Coronary artery (tissue), 2 donors: ENCODE results near the gene MAPK14.
"Not testable (repeated sequence)": the region's sequence is repeated elsewhere in the genome, so short reads cannot be mapped to it uniquely, and the experiment has no call there.

Experiments
- DNase-seq: peaks from one replicate; pipeline ENCODE4 v3.0.0-alpha.2; 2017; ENCODE audit warnings: low spot score
- H3K27ac ChIP-seq, 2 donors: fragments of 200-600 bp; sonication (generic); one replicate each; pipeline ENCODE4 v1.5.1; 2016 to 2019
- H3K4me3 ChIP-seq: fragments of 200-600 bp; sonication (generic); 2 replicates; pipeline ENCODE4 v1.5.1; 2016; ENCODE audit warnings: mild to moderate bottlenecking, moderate library complexity
- TF ChIP-seq, protein P1 (sequence below): fragments of 200-600 bp; sonication (generic); IDR thresholded peaks from one replicate; pipeline ENCODE4 v1.5.1; 2019; ENCODE audit warnings: antibody characterized with exemption

MAPK14 gene

DNA sequence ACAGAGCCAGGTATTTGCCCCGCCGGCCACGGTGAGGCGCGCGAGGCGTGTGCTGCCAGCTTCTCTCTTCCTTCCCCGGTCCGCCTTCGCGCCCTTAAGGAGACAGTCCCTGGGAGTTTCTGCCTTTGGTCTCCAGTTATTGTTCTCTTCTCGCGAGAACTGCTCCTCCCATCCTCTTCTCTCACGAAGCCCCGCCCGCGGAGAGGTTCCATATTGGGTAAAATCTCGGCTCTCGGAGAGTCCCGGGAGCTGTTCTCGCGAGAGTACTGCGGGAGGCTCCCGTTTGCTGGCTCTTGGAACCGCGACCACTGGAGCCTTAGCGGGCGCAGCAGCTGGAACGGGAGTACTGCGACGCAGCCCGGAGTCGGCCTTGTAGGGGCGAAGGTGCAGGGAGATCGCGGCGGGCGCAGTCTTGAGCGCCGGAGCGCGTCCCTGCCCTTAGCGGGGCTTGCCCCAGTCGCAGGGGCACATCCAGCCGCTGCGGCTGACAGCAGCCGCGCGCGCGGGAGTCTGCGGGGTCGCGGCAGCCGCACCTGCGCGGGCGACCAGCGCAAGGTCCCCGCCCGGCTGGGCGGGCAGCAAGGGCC lies at the start of gene MAPK14:
Gene MAPK14, plus strand, starts transcription at position 308 of the 587 bp plus-strand sequence. CDS start 350 bp downstream, outside the sequence.
- H3K4me3 ChIP-seq = peak within 1 kb of the TSS; percentile 95
- TF ChIP-seq, protein P1, sequence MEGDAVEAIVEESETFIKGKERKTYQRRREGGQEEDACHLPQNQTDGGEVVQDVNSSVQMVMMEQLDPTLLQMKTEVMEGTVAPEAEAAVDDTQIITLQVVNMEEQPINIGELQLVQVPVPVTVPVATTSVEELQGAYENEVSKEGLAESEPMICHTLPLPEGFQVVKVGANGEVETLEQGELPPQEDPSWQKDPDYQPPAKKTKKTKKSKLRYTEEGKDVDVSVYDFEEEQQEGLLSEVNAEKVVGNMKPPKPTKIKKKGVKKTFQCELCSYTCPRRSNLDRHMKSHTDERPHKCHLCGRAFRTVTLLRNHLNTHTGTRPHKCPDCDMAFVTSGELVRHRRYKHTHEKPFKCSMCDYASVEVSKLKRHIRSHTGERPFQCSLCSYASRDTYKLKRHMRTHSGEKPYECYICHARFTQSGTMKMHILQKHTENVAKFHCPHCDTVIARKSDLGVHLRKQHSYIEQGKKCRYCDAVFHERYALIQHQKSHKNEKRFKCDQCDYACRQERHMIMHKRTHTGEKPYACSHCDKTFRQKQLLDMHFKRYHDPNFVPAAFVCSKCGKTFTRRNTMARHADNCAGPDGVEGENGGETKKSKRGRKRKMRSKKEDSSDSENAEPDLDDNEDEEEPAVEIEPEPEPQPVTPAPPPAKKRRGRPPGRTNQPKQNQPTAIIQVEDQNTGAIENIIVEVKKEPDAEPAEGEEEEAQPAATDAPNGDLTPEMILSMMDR = peak; percentile 79
- peak within 1 kb of the TSS; percentile 89 to 91 for H3K27ac ChIP-seq
- peak; percentile 99 for DNase-seq

DNA sequence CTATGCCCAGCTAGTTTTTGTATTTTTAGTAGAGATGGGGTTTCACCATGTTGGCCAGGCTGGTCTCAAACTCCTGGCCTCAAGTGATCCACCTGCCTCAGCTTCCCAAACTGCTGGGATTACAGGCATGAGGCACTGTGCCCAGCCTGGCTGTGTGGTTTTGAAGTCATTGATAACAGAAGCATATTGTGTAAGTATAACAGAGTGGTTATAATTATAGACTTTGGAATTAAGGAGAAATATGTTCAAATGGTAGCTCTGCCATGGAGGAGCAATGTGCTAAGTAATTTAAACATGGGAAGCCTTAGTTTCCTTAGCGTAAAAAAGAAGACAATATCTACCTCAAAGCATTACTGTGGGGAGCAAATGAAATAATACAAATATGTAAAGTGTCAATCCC lies 47.5 kb upstream of the MAPK14 start:
- not testable (repeated sequence) for H3K27ac ChIP-seq, H3K4me3 ChIP-seq, DNase-seq

DNA sequence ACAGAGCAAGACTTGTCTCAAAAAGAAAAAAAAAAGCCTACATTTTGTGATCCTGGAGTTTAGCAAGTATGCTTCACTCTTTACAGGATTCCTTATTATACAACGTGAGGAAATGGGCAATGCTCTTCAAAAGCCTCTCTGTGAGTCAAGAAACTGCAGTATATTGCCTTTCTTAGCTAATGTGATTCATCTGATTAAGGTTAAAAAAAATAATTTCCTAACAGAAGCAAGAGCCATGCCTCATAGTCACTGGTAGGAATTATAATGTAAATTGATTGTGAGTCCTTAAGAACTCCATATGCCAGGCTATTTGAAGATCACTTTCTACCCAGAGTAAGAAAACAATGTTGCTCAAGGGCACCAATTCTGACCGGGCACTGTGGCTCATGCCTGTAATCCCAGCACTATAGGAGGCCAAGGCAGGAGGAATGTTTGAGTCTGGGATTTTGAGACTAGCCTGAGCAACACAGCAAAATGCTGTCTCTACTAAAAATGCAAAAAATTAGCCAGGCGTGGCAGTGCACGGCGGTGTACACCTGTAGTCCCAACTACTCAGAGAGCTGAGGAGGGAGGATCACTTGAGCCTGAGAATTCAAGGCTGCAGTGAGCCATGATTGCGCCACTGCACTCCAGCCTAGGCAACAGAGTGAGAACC lies 46.5 kb upstream of the MAPK14 start:
- DNase-seq = no peak
- H3K27ac ChIP-seq = no peak overlapping the region
- no peak overlapping the region for H3K4me3 ChIP-seq
- TF ChIP-seq, protein P1 = no peak

DNA sequence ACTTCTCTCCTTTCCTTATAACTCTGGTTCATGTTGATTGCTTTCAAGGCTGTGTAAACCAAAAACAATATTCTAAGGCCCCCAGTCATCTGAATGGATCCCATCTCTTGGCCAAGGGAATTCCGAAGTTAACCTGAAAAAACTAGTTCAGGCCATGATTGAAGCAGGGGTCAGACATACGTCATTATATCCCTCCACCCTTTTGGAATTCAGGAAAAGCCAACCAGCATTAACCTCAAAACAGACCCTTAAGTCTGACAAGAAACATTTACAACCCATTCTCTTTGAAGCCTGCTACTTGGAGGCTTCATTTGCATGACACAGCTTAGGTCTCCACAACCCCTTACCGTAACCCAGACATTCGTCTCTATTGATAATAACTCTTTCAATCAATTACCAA lies 42.9 kb upstream of the MAPK14 start:
- TF ChIP-seq, protein P1 = no peak
- DNase-seq = no peak

DNA sequence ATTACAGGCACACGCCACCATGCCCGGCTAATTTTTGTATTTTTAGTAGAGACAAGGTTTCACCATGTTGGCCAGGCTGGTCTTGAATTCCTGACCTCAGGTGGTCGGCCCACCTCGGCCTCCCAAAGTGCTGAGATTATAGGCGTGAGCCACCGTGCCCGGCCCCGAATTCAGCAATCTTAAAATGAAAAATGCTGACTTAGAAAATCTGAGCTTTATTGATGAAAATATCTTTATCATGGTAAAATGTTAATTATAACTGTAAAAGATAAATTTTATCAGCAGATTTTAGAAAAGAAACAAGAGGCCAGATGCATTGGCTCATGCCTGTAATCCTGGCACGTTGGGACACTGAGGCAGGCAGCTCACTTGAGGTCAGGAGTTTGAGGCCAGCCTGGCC lies 39.6 kb upstream of the MAPK14 start:
- H3K27ac ChIP-seq, H3K4me3 ChIP-seq, DNase-seq: not testable (repeated sequence)

More for the DNA sequence above, 42.9 kb upstream of the MAPK14 start:
- H3K27ac ChIP-seq = no peak overlapping the region
- no peak overlapping the region for H3K4me3 ChIP-seq

DNA sequence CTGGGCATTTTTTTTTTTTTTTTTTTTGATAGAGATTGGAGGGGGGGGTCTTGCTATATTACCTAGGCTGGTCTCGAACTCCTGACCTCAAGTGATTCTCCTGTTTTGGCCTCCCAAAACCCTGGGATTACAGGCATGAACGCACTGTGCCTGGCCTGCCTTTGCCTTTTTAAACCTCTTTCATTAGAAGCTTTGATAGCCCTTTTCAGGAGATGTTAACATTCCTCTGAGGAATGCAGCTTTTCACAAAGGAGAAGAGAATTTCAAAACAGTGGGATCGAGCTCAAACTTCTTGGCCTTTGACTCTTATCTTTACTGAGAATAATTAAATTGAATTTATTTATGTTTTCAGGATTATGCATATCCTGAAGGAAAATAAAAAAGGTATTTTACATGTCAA lies 34.5 kb upstream of the MAPK14 start:
- DNase-seq = no peak
- TF ChIP-seq, protein P1 = no peak
- Histone ChIP-seq H3K4me3 (no peak overlapping the region), H3K27ac (no peak overlapping the region)

DNA sequence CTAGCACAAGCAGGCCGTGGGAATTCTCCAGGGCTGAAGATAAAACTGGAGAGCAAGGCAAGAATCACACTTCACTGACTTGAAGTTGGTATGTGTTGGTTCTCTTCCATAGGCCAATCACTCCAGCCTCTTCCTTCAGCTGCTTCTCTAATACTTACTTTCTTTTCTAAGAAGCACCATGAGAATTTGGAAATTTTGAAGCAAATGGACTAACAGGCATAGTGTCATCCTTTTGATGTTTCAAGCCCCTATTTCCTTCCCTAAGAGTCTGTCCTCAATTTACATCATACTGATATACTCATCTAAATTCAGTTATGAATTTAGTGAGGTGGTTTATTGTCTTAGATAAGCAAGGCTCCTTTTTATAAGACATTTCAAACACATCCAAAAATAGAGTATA lies 27.2 kb upstream of the MAPK14 start:
- Histone ChIP-seq H3K27ac (no peak overlapping the region), H3K4me3 (no peak overlapping the region)
- TF ChIP-seq, protein P1 = no peak
- no peak for DNase-seq

DNA sequence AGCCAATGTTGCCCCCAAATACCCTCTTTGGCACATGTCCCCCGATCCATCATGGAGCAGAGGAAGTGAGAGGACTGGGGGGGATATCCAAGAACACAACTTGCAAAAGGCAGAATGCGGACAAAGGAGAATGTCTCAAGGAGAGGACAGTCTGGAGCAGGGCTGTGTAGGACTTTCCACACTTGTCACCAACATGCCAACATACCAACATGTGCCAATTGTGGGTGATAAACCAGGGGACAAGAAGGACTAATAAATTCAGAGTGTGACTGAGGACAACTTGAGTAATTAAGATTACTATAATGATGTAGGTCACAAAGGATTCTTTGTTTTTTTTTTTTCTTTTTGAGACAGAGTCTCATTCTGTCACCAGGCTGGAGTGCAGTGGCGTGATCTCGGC lies 11.9 kb upstream of the MAPK14 start:
- TF ChIP-seq, protein P1 = no peak
- no peak for DNase-seq
- no peak overlapping the region for H3K27ac ChIP-seq

More for the DNA sequence above, 11.9 kb upstream of the MAPK14 start:
- no peak overlapping the region for H3K4me3 ChIP-seq
